GM23338 (cell line): ENCODE measurements around the gene LDLR. TPM values are rescaled to one million over a fixed set of nuclear protein-coding genes. Genes with fewer than 3 reads are reported as not detected.
A peak's percentile ranks its signal among the peaks of the same experiment; 100 is the strongest.

Experiments used
- ATAC-seq: fragments of 200-7000 bp; cut with Tn5 transposase; 3 replicates; pipeline ENCODE4 v1.9.1; 2020
- DNase-seq: peaks from one replicate; pipeline ENCODE4 v3.0.0-alpha.2; 2015; ENCODE audit warnings: low spot score
- H2AFZ ChIP-seq: fragments of 200-600 bp; sonication (generic); 2 replicates; pipeline ENCODE4 v1.8.0; 2016; ENCODE audit warnings: antibody characterized with exemption, mild to moderate bottlenecking, moderate library complexity
- H3F3A ChIP-seq: fragments of 200-600 bp; sonication (generic); replicated peaks from 2 replicates; pipeline ENCODE4 v1.8.0; 2017; ENCODE audit warnings: antibody characterized with exemption, mixed run types, low read depth
- H3K27ac ChIP-seq: fragments of 200-600 bp; sonication (generic); 2 replicates; pipeline ENCODE4 v1.6.1; 2016; ENCODE audit warnings: low read depth
- H3K27me3 ChIP-seq: fragments of 200-600 bp; sonication (generic); 2 replicates; pipeline ENCODE4 v1.8.0; 2016; ENCODE audit warnings: mild to moderate bottlenecking, mixed run types, moderate library complexity; ENCODE audit not compliant: insufficient read depth
- H3K36me3 ChIP-seq: fragments of 200-600 bp; sonication (generic); 2 replicates; pipeline ENCODE4 v1.8.0; 2016; ENCODE audit warnings: mild to moderate bottlenecking; ENCODE audit not compliant: insufficient read depth
- H3K4me1 ChIP-seq: fragments of 200-600 bp; sonication (generic); 2 replicates; pipeline ENCODE4 v1.8.0; 2016; ENCODE audit warnings: mild to moderate bottlenecking, moderate library complexity; ENCODE audit not compliant: insufficient read depth
- H3K4me2 ChIP-seq: fragments of 200-600 bp; sonication (generic); 2 replicates; pipeline ENCODE4 v1.7.1; 2017; ENCODE audit warnings: mixed run types
- H3K4me3 ChIP-seq: fragments of 200-600 bp; sonication (generic); 2 replicates; pipeline ENCODE4 v1.6.1; 2016; ENCODE audit warnings: mixed run types
- H3K79me2 ChIP-seq: fragments of 200-600 bp; sonication (generic); replicated peaks from 2 replicates; pipeline ENCODE4 v1.8.0; 2017; ENCODE audit warnings: mild to moderate bottlenecking; ENCODE audit not compliant: insufficient read depth
- H3K9me2 ChIP-seq: fragments of 200-600 bp; sonication (generic); 2 replicates; pipeline ENCODE4 v1.8.0; 2017; ENCODE audit not compliant: insufficient read depth
- H4K20me1 ChIP-seq: fragments of 200-600 bp; sonication (generic); replicated peaks from 2 replicates; pipeline ENCODE4 v1.8.0; 2017; ENCODE audit warnings: mild to moderate bottlenecking; ENCODE audit not compliant: insufficient read depth
- H3K27ac Mint-ChIP-seq: 2 replicates; pipeline ENCODE4 v1.8.0; 2020; ENCODE audit warnings: inconsistent platforms, mild to moderate bottlenecking, moderate library complexity, mixed read lengths
- H3K27me3 Mint-ChIP-seq: 3 replicates; pipeline ENCODE4 v1.8.0; 2022; ENCODE audit warnings: low read depth, mild to moderate bottlenecking, moderate library complexity, mixed read lengths, inconsistent platforms; ENCODE audit not compliant: insufficient read depth, poor library complexity
- H3K36me3 Mint-ChIP-seq: 3 replicates; pipeline ENCODE4 v1.8.0; 2021; ENCODE audit warnings: low read depth, mild to moderate bottlenecking, inconsistent platforms, moderate library complexity, mixed read lengths
- H3K4me1 Mint-ChIP-seq: 3 replicates; pipeline ENCODE4 v1.8.0; 2020; ENCODE audit warnings: mild to moderate bottlenecking, inconsistent platforms, mixed read lengths
- H3K4me3 Mint-ChIP-seq: 3 replicates; pipeline ENCODE4 v1.8.0; 2021; ENCODE audit warnings: moderate library complexity, mild to moderate bottlenecking, inconsistent platforms, mixed read lengths
- H3K9me3 Mint-ChIP-seq: 3 replicates; pipeline ENCODE4 v1.8.0; 2020; ENCODE audit warnings: moderate library complexity, mild to moderate bottlenecking, inconsistent platforms, mixed read lengths
- EZH2 ChIP-seq: fragments of 200-600 bp; sonication (generic); IDR thresholded peaks from one replicate; pipeline ENCODE4 v1.8.0; 2017; ENCODE audit warnings: antibody characterized with exemption, mild to moderate bottlenecking, low read depth; ENCODE audit not compliant: unreplicated experiment
- STAT1 ChIP-seq: IDR thresholded peaks from one replicate; pipeline ENCODE4 v1.6.1; 2016; ENCODE audit warnings: antibody characterized with exemption; ENCODE audit not compliant: unreplicated experiment
- polyA plus RNA-seq: library from polyadenylated mRNA; unstranded; fragments of >200 nt; fragmentation: Nextera tagmentation; extraction: Ambion mirVana; gene quantifications from 2 replicates; pipeline ENCODE4 v1.2.1, GENCODE V29; 2016
- total RNA-seq: library from RNA; depleted of rRNA; stranded (reverse); fragments of >200 nt; shearing (Covaris generic); gene quantifications from 2 replicates; pipeline ENCODE4 v1.2.3, GENCODE V29; 2014
- TF ChIP-seq, protein P1 (sequence below): fragments of 250-450 bp; sonication (Bioruptor Pico); IDR thresholded peaks from 2 replicates; pipeline ENCODE4 v1.5.0; 2020; ENCODE audit warnings: mild to moderate bottlenecking, moderate library complexity
- TF ChIP-seq, protein P2 (sequence below), 2 experiments: fragments of 200-600 bp in 1 of 2; sonication (generic) in 1 of 2; conservative IDR thresholded peaks; 2 replicates each; pipeline versions ENCODE4 v1.5.1 to v1.6.1; 2016 to 2017; ENCODE audit warnings: antibody characterized with exemption in 2 of 2, low read depth in 2 of 2, mild to moderate bottlenecking in 2 of 2, moderate library complexity in 1 of 2

LDLR gene
- total and polyA plus RNA-seq, 2 experiments from 2014 or later = 57.6 to 180 TPM

DNA sequence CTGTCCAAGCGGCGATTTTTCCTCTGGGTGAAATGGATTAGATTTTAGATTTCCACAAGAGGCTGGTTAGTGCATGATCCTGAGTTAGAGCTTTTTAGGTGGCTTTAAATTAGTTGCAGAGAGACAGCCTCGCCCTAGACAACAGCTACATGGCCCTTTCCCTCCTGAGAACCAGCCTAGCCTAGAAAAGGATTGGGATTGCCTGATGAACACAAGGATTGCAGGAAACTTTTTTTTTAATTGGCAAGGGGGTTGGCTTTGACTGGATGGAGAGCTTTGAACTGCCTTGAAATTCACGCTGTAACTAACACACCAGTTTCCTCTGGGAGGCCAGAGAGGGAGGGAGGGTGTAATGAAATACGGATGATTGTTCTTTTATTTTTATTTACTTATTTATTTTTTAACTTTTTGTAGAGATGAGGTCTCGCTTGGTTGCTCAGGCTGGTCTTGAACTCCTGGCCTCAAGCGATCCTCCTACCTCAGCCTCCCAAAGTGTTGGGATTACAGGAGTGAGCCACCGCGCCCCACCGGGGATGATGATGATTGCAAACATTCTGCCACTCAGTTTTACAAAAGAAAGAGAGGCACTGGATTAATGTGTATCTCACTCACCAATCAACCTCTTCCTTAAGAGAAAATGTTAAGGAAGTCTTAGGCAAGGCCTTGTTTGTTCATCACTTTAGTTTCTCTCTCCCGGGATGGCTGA, 1.9 kb downstream of the LDLR start:
- ATAC-seq (no peak), DNase-seq (no peak)
- Histone ChIP-seq H3K9me2 (no peaks in the 10 kb centered on the region), H3K27me3 (no peaks in the 10 kb centered on the region), H3K36me3 (peaks cover 43% of the 10 kb centered on the region), H3K4me1 (peaks cover 48% of the 10 kb centered on the region), H2AFZ (no peak overlapping the region), H3K27ac (peak overlapping the region; percentile 98), H3F3A (peaks cover 38% of the 10 kb centered on the region), H3K79me2 (peaks cover 66% of the 10 kb centered on the region), H4K20me1 (peaks cover 56% of the 10 kb centered on the region), H3K4me2 (peak overlapping the region; percentile 93), H3K4me3 (peak overlapping the region; percentile 99)
- H3K9me3 Mint-ChIP-seq = no peaks in the 10 kb centered on the region; the same call in 2 of the 3 replicates
- H3K36me3 Mint-ChIP-seq = peaks cover 56% of the 10 kb centered on the region
- peaks cover 13% of the 10 kb centered on the region for H3K27me3 Mint-ChIP-seq
- peaks cover 39% of the 10 kb centered on the region for H3K4me1 Mint-ChIP-seq
- TF ChIP-seq, protein P1, sequence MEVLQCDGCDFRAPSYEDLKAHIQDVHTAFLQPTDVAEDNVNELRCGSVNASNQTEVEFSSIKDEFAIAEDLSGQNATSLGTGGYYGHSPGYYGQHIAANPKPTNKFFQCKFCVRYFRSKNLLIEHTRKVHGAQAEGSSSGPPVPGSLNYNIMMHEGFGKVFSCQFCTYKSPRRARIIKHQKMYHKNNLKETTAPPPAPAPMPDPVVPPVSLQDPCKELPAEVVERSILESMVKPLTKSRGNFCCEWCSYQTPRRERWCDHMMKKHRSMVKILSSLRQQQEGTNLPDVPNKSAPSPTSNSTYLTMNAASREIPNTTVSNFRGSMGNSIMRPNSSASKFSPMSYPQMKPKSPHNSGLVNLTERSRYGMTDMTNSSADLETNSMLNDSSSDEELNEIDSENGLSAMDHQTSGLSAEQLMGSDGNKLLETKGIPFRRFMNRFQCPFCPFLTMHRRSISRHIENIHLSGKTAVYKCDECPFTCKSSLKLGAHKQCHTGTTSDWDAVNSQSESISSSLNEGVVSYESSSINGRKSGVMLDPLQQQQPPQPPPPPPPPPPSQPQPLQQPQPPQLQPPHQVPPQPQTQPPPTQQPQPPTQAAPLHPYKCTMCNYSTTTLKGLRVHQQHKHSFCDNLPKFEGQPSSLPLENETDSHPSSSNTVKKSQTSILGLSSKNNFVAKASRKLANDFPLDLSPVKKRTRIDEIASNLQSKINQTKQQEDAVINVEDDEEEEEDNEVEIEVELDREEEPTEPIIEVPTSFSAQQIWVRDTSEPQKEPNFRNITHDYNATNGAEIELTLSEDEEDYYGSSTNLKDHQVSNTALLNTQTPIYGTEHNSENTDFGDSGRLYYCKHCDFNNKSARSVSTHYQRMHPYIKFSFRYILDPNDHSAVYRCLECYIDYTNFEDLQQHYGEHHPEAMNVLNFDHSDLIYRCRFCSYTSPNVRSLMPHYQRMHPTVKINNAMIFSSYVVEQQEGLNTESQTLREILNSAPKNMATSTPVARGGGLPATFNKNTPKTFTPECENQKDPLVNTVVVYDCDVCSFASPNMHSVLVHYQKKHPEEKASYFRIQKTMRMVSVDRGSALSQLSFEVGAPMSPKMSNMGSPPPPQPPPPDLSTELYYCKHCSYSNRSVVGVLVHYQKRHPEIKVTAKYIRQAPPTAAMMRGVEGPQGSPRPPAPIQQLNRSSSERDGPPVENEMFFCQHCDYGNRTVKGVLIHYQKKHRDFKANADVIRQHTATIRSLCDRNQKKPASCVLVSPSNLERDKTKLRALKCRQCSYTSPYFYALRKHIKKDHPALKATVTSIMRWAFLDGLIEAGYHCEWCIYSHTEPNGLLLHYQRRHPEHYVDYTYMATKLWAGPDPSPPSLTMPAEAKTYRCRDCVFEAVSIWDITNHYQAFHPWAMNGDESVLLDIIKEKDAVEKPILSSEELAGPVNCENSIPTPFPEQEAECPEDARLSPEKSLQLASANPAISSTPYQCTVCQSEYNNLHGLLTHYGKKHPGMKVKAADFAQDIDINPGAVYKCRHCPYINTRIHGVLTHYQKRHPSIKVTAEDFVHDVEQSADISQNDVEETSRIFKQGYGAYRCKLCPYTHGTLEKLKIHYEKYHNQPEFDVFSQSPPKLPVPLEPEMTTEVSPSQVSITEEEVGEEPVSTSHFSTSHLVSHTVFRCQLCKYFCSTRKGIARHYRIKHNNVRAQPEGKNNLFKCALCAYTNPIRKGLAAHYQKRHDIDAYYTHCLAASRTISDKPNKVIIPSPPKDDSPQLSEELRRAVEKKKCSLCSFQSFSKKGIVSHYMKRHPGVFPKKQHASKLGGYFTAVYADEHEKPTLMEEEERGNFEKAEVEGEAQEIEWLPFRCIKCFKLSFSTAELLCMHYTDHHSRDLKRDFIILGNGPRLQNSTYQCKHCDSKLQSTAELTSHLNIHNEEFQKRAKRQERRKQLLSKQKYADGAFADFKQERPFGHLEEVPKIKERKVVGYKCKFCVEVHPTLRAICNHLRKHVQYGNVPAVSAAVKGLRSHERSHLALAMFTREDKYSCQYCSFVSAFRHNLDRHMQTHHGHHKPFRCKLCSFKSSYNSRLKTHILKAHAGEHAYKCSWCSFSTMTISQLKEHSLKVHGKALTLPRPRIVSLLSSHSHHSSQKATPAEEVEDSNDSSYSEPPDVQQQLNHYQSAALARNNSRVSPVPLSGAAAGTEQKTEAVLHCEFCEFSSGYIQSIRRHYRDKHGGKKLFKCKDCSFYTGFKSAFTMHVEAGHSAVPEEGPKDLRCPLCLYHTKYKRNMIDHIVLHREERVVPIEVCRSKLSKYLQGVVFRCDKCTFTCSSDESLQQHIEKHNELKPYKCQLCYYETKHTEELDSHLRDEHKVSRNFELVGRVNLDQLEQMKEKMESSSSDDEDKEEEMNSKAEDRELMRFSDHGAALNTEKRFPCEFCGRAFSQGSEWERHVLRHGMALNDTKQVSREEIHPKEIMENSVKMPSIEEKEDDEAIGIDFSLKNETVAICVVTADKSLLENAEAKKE (CRISPR knock-in tag) = no peak
- TF ChIP-seq EZH2 = no peak
- TF ChIP-seq STAT1 = no peak
- TF ChIP-seq, protein P2, sequence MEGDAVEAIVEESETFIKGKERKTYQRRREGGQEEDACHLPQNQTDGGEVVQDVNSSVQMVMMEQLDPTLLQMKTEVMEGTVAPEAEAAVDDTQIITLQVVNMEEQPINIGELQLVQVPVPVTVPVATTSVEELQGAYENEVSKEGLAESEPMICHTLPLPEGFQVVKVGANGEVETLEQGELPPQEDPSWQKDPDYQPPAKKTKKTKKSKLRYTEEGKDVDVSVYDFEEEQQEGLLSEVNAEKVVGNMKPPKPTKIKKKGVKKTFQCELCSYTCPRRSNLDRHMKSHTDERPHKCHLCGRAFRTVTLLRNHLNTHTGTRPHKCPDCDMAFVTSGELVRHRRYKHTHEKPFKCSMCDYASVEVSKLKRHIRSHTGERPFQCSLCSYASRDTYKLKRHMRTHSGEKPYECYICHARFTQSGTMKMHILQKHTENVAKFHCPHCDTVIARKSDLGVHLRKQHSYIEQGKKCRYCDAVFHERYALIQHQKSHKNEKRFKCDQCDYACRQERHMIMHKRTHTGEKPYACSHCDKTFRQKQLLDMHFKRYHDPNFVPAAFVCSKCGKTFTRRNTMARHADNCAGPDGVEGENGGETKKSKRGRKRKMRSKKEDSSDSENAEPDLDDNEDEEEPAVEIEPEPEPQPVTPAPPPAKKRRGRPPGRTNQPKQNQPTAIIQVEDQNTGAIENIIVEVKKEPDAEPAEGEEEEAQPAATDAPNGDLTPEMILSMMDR (conservative IDR thresholded peaks at IDR 0.05; ENCODE audit: low read depth in 2 of 2) = no peak
- peak overlapping the region; percentile 96 for H3K27ac Mint-ChIP-seq
- H3K4me3 Mint-ChIP-seq = peak overlapping the region; percentile 92
